GM19043 (cell line): ENCODE measurements around the gene HIF1AN.
"Not testable (repeated sequence)": the region's sequence is repeated elsewhere in the genome, so short reads cannot be mapped to it uniquely, and the experiment has no call there.

Experiments used
- ATAC-seq: cut with Tn5 transposase; IDR thresholded peaks from one replicate; pipeline ENCODE4 v1.9.1; 2021; ENCODE audit warnings: low read depth; ENCODE audit not compliant: unreplicated experiment

HIF1AN gene

GRCh38 chr10:100565206-100565985 is 29.7 kb downstream of the HIF1AN start:
- no peak for ATAC-seq

GRCh38 chr10:100566561-100566960 is 30.8 kb downstream of the HIF1AN start:
- no peak for ATAC-seq

DNA sequence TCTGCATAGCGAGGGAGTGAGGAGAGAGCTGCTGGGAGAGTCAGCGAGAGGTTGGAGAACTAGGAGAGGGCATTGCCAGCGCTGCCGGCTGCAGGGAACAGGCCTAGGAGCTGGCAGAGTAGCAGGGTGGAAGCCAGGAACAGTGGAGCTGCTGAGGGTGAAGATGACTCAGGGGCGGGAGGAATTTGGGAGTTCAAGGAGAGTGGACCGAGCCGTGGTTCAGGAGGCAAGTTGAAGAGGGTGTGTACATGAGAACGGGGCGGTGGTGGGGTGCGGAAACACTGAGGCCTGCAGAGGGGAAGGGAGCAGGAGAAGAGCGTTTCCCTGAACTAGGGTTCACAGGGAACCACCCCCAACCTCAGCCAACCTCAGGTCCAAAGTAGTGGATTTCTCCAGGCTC is 31.5 kb downstream of the HIF1AN start:
- ATAC-seq = no peak

- ATAC-seq = no peak
These were observed 32.1 kb downstream of the HIF1AN start for GRCh38 chr10:100567826-100568225.

DNA sequence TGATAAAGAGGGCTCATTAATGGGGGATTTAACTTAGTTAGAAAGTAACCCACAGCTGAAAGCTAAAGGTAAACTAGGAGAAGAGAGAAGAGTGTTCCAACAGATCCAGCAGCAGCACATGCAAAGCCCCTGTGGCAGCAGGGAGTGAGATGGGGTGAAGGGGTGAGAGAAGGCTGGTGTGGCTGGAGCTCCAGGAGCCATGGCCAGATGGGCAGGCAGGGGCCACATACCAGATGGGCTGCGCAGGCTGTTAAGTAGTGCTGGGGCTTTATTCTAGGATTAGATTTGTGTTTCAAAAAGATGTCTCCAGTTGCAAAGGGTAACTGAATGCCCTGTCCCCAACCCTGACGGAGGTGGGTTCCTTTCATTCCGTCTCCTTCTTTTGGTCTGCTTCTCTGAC is 33.2 kb downstream of the HIF1AN start:
- no peak for ATAC-seq

- ATAC-seq = no peak
These were observed 34.1 kb downstream of the HIF1AN start for GRCh38 chr10:100569687-100570481.

GRCh38 chr10:100570506-100570905 is 34.8 kb downstream of the HIF1AN start:
- no peak for ATAC-seq

DNA sequence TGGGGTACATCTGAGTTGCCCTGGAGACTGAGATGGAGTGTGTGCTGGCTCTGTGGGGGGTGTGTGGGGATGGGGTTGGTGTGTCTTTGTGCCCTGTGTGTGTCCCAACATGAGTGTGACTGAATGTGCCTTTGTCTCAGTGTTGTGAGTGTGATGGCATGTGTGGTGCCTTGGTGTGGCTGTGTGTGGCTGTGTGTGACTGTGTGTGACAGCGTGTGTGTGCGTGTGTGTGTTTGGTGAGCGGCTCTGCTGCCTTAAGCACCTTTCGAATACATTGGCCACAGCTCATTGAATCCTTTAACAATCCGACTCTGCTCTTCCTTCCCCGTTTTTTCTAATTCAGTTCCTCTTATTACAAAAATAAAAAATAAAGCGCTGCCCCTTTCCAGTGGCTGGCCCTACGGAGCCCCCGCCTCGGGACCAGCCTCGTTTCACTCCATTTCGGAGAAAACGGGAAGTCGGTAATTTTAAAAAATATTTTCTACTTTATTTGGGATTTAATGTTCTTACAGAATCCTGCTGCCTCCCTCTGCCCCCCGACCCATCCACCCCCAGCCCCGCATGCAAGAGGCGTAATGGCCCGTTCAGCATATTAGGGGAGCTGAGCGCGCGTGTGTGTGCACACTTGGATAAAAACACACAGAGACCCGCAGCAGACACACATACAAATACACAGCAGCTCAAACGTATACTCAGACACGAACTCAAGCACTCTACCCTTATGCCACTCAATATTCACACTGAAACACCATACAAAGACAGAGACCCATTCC is 35.5 kb downstream of the HIF1AN start:
- ATAC-seq = no peak

DNA sequence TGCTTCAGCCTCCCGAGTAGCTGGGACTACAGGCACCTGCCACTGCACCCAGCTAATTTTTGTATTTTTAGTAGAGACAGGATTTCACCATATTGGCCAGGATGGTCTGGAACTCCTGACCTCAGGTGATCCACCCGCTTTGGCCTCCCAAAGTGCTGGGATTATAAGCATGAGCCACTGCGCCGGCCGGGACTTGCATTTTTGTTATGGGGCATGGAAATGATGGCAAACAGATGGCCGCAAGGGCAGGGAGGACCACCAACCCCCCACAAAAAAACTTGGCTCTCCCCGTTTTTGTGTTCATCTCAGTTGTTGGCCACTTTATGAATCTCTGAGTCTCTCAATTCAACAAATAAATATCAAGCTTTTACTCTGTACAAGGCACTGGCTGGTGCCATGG is 39.4 kb downstream of the HIF1AN start:
- not testable (repeated sequence) for ATAC-seq

DNA sequence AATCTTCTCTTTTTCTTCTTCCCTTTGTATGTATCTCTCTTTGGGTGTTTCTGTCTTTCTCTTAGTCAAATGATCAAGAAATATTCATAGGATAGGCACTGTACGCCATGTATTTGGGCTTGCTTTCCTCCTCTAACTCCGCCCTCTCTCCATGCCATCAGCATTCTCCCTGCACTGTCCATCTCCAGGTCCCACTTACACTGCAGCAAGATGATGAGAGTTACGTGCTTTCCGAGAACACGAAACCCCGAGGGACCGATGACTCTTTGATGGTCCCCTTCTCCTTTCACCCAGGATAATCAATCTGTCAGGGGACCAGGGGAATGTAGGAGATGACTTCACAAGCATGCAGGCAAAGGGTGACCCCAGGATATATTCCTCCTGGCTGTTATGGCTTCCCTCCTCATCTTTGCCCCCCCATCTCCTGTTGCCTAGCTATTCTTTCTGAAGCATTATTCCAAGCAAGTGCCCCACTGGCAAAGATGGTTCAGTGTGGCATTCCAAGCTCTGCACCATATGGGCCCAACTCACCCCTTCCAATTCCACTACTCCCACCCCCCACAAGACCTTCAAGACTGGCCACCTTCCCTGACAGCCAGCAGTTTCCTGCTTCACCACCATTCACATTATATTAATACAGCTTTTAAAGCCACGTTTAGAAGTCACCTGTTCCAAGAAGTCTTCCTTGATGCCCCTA is 40.0 kb downstream of the HIF1AN start:
- ATAC-seq = no peak

GRCh38 chr10:100576282-100576635 is 40.5 kb downstream of the HIF1AN start:
- no peak for ATAC-seq

- no peak for ATAC-seq
These were observed 43.7 kb downstream of the HIF1AN start for GRCh38 chr10:100579261-100580090.

DNA sequence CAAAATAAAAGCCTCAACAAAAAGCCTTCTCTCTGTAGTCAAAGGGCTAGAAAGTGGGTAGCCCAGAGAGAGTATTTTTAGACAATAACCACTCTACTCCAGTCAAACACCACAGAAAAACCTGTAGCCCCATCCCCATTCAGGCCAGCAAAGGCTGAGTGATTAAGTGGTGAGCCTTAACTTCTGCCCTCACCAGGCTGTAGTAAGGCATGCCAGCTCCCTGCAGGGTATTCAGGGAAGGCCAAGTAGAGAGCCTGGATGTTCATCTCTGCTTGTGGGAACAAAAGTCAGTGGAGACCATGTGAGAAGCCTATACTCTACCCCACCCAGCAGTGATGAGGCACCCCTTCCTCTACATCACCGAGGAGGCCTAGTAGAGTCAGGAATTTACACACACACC is 51.2 kb downstream of the HIF1AN start:
- no peak for ATAC-seq

DNA sequence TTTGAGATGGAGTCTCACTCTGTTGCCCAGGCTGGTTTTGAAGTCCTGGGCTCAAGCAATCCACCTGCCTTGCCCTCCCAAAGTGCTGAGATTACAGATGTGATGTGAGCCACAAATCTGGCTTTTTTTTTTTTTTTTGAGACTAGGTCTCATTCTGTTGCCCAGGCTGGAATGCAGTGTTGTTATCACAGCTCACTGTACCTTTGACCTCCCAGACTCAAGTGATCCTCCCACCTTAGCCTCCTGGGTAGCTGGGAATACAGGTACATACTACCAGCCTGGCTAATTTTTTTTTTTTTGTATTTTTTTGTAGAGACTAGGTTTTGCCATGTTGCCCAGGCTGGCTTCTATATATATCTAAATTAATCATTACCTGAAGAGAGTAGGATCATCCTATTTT is 62.4 kb downstream of the HIF1AN start:
- no peak for ATAC-seq

DNA sequence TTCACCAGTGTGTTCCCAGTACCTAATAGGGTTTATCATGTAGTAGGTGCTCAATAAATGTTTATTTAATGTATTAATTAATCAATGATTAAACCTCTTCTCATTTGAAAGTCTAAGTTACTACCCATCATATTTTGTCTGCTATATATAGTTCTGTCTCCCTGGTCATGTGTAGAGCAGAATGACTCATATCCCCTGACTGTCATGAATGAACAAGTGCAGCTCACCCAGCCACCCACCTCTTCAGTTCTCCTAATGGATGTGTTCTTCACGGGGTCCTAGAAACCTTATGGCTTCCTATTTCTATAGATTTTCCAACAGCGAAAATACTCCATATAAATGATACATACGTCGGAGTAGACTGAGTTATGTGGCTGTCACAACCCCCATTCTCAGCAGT is 64.5 kb downstream of the HIF1AN start:
- ATAC-seq = no peak

GRCh38 chr10:100607439-100607838 is 71.7 kb downstream of the HIF1AN start:
- no peak for ATAC-seq
